Fibroblast of the aortic adventitia (primary cell): ENCODE data around the gene FBF1. TPM values are rescaled to one million over a fixed set of nuclear protein-coding genes. Genes with fewer than 3 reads are reported as not detected.

Experiments used
- DNase-seq: peaks from one replicate; pipeline ENCODE4 v3.0.0-alpha.2; 2010; ENCODE audit warnings: low read depth
- H3K4me3 ChIP-seq: 2 replicates; pipeline ENCODE4 v1.5.1; 2011; ENCODE audit warnings: low read depth, mild to moderate bottlenecking, control low read depth, low read length, moderate library complexity
- total RNA-seq: library from RNA; depleted of rRNA; stranded (reverse); fragments of >200 nt; gene quantifications from 2 replicates; pipeline ENCODE4 v1.2.3, GENCODE V29; 2012; ENCODE audit warnings: low replicate concordance
- TF ChIP-seq, protein P1 (sequence below): IDR thresholded peaks from 2 replicates; pipeline ENCODE4 v1.5.1; 2011; ENCODE audit warnings: mild to moderate bottlenecking, low read length, control low read depth, inconsistent platforms; ENCODE audit not compliant: insufficient read depth

Gene FBF1
- total RNA-seq, 1 donor = 14.1 TPM

DNA sequence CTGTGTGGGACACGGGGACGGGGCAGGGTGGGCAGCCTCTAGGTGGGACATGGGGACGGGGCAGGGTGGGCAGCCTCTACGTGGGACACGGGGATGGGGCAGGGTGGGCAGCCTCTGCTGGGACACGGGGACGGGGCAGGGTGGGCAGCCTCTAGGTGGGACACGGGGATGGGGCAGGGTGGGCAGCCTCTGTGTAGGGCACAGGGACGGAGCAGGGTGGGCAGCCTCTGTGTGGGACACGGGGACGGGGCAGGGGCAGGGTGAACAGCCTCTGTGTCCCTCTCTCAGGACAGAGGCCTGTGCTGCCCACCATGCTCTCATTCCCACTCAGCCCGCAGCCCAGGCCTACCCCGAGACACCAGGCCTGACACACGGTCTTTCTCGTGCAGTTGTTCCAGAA is 19.2 kb downstream of the FBF1 start:
- no peak overlapping the region for H3K4me3 ChIP-seq
- TF ChIP-seq, protein P1, sequence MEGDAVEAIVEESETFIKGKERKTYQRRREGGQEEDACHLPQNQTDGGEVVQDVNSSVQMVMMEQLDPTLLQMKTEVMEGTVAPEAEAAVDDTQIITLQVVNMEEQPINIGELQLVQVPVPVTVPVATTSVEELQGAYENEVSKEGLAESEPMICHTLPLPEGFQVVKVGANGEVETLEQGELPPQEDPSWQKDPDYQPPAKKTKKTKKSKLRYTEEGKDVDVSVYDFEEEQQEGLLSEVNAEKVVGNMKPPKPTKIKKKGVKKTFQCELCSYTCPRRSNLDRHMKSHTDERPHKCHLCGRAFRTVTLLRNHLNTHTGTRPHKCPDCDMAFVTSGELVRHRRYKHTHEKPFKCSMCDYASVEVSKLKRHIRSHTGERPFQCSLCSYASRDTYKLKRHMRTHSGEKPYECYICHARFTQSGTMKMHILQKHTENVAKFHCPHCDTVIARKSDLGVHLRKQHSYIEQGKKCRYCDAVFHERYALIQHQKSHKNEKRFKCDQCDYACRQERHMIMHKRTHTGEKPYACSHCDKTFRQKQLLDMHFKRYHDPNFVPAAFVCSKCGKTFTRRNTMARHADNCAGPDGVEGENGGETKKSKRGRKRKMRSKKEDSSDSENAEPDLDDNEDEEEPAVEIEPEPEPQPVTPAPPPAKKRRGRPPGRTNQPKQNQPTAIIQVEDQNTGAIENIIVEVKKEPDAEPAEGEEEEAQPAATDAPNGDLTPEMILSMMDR = no peak
- DNase-seq = no peak

DNA sequence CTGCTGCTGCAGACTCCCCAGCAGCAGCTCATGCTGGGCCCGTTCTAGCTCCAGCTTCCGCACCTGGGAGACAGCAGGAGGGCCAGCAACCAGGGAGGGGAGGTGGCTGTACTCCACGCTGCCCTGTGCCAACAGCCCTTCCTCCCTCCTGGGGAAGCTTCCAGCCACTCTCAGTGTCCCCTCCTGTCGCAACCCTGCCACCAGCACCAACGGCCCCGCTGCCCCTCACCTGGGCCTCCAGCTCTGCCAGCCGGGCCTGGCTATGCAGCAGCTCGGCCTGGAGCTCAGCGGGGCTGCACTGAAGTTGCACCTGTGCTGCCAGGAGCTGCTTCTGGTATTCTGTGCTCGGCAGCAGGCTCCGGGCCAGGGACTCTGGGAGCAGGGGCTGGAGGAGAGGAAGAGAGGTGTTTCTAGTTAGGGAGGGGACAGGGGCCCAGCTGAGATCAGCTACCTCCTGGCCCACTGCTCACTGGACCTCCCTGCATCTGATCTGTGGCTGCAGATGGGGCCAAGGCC is 20.7 kb downstream of the FBF1 start:
- DNase-seq = no peak
- TF ChIP-seq, protein P1 = no peak
- no peak overlapping the region for H3K4me3 ChIP-seq

DNA sequence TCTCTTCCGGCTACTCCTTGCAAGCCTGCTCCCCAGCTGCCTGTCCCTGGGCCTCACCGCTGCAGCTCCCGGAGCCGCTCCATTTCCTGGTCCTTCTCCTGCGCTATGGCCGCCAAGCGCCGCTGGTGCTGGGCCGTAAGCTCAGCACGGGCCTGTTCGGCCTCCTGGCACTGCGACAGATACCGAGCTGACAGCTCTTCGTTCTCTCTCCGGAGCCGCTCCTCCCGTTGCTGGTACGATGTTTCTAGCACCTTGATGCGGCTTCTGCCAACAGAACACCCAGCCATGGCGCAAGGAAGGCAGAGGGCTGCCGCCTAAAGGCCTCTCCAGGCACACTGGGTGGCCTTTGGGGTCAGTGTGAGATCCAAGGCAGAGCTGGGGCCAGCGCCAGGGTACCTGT is 21.2 kb downstream of the FBF1 start:
- H3K4me3 ChIP-seq = no peak overlapping the region
- no peak for DNase-seq
- TF ChIP-seq, protein P1 = no peak

DNA sequence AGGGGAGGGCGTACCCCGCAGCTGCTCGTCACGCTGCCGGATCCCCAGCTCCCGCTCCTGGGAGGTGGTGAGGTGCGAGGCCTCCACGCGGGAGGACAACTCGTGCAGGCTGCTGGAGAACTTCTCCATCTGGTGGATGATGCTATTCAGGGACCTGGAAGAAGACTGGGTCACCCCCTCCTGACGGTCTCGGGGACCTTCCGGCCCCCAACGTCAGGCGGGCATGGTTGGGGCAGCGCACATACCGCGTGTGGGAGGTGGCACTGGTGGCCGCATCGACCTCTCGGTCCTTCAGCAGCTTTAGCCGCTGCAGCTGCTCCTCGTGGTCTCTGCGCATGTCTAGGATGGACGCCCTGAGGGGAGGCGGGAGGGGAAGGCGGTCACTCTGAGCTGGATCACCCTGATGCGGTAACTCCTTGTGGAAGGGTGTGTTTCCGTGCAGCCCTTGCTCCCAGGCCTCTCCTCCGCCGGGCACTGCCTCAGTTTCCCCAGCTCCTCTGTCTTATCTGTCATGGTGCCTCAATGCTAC is 22.9 kb downstream of the FBF1 start:
- DNase-seq = no peak
- no peak overlapping the region for H3K4me3 ChIP-seq
- TF ChIP-seq, protein P1 = no peak

DNA sequence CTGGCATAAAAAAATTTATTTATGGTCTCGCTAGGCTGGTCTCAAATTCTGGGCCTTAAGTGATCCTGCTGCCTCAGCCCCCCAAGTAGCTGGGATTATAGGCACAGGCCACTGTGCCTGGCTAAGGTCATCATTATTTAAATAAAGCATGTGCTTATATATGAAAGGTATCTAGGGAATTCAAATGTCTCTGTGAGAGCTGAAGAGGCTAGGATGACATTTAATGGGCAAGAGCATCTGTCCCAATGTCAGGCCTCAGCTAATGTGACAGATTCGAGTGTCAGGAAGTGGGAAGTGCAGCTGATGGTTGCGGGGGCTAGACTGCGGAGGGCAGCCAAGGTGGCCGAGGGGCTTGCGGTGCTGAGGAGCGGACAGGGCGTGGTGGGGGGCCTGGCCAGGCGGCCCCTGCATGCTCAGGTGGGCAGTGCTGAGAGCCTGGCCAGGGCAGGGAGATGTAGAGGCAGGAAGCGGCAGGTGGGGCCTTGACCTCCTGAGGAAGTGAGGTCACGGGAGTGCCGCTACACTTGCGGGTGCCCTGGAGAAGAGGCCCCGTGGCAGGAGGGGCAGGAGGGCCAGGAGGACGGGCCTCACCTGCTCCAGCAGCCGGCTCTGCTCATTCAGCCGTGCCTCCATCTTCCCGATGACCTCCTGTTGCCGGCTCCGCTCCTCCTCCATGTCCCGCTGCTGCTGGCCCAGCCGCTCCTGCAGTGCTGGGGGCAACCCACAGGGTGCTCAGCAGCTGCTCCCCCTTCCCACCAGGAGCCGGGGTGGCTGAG is 23.5 kb downstream of the FBF1 start:
- DNase-seq = no peak
- TF ChIP-seq, protein P1 = no peak
- no peak overlapping the region for H3K4me3 ChIP-seq

DNA sequence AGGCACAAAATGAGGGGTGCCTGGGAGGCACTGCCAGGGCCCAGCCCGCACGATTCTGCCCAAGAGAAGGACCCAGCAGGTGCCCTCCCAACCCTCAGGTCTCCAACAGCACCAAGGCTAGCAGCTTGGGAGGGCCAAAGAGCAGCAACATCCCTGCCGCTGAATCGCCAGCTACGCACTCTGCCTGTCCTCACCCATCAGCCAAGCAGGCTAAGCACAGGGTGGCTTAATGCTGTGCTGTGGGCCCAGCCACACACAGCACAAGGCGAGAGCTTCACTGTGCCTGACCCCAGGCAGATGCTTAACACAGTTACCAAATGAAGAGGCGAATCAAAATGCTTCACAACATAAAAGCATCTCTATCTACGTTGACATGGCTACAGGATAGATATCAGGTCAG is 25.6 kb downstream of the FBF1 start:
- H3K4me3 ChIP-seq = no peak overlapping the region
- TF ChIP-seq, protein P1 = no peak
- no peak for DNase-seq
